ENCODE results near the gene CDK2. TPM values are rescaled to one million over a fixed set of nuclear protein-coding genes. Genes with fewer than 3 reads are reported as not detected.

The CDK2 gene
- total and polyA plus RNA-seq, 3 donors from 2014 or later = 16.5 to 20.3 (median 19.8) TPM

DNA sequence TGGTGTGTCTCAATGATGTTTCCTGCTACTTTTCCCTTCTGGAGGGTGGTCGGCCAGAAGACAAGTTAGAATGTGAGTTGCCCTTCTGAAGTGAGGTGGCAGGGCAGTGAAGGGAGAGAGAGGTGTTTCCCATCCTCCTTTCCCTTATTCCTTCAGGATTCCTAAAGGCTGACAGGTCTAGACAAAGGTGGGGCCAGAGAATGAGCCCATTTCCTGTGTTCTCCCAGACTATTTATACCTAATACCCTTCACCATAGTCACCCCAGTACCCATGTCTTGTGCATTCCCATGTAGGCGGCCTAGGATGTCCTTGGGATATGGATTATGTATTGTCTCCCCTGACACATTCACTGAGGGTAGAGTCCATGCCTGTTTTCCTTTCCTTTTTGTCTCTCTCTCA, 28.6 kb upstream of the CDK2 start:
- no peak for DNase-seq
- Histone ChIP-seq H3K4me1 (no peaks in the 10 kb centered on the region), H3K9me3 (no peaks in the 10 kb centered on the region), H3K36me3 (ENCODE audit: low read depth, missing control alignments) (no peaks in the 10 kb centered on the region), H3K4me3 (no peak overlapping the region), H3K27ac (no peak overlapping the region), H3K27me3 (no peaks in the 10 kb centered on the region)
- 89% methylated on average over 2 of the region's 2 CpGs for WGBS, 2 donors
- intact Hi-C loops (cut with DNase I; ENCODE audit: low total_unique reads) = loop anchor here (10.0 kb wide), 1 partner anchor 193 kb away; the partner anchor contains the start of gene GDF11
- TF ChIP-seq POLR2A (IDR thresholded peaks at IDR 0.05) = no peak
- TF ChIP-seq, protein P1, sequence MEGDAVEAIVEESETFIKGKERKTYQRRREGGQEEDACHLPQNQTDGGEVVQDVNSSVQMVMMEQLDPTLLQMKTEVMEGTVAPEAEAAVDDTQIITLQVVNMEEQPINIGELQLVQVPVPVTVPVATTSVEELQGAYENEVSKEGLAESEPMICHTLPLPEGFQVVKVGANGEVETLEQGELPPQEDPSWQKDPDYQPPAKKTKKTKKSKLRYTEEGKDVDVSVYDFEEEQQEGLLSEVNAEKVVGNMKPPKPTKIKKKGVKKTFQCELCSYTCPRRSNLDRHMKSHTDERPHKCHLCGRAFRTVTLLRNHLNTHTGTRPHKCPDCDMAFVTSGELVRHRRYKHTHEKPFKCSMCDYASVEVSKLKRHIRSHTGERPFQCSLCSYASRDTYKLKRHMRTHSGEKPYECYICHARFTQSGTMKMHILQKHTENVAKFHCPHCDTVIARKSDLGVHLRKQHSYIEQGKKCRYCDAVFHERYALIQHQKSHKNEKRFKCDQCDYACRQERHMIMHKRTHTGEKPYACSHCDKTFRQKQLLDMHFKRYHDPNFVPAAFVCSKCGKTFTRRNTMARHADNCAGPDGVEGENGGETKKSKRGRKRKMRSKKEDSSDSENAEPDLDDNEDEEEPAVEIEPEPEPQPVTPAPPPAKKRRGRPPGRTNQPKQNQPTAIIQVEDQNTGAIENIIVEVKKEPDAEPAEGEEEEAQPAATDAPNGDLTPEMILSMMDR (IDR thresholded peaks at IDR 0.05) = no peak

DNA sequence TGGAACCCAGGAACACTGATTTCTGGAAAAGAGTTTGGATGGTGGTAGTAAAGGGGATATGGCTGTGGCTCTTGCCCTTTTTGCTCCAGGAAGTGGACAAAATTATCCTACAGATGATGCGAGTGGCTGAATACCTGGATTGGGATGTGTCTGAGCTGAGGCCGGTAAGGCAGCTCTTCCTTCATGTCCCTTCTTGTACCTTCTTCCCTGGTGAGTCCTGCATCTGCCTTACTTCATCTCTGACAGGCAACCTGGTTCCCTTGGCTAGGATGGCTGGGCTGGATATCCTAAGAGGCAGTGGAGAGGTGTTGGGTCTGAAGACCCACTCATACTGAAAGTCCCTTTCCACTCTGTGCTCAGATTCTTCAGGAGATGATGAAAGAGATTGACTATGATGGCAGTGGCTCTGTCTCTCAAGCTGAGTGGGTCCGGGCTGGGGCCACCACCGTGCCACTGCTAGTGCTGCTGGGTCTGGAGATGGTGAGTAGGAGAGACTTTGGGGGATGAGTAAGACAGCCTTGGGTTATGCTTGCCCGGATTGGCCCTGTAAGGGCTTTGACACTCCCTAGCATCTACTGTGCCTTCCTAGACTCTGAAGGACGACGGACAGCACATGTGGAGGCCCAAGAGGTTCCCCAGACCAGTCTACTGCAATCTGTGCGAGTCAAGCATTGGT, 27.7 kb upstream of the CDK2 start:
- Histone ChIP-seq H3K36me3 (ENCODE audit: low read depth, missing control alignments) (no peaks in the 10 kb centered on the region), H3K4me3 (no peak overlapping the region), H3K4me1 (no peaks in the 10 kb centered on the region), H3K27me3 (no peaks in the 10 kb centered on the region), H3K9me3 (no peaks in the 10 kb centered on the region), H3K27ac (no peak overlapping the region)
- no peak for DNase-seq
- 91 to 94% methylated on average over 8 of the region's 8 CpGs for WGBS, 2 donors
- intact Hi-C loops (cut with DNase I; ENCODE audit: low total_unique reads) = loop anchor here (10.0 kb wide), 1 partner anchor 194 kb away; the partner anchor contains the start of gene GDF11
- no peak for TF ChIP-seq POLR2A (IDR thresholded peaks at IDR 0.05)
- TF ChIP-seq, protein P1 (IDR thresholded peaks at IDR 0.05) = no peak

DNA sequence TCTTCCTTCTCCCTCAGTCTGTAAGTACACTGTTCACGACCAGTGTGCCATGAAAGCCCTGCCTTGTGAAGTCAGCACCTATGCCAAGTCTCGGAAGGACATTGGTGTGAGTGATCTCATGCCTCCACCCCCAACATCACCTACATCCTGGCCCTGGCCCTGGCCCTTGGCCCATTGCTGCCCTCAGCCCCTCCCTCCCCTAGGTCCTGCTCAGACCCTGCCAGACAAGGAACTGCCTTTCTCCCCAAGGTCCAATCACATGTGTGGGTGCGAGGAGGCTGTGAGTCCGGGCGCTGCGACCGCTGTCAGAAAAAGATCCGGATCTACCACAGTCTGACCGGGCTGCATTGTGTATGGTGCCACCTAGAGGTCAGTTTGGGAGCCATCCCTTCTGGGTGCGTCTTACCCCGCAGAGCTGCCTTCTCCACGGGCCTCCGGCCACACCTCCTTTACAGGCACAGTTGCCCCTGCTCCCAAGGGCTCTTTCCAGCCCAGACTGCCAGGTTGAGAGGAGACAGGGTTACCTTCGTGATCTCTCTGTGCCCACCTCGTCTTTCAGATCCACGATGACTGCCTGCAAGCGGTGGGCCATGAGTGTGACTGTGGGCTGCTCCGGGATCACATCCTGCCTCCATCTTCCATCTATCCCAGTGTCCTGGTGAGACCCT, 26.4 kb upstream of the CDK2 start:
- Histone ChIP-seq H3K9me3 (no peaks in the 10 kb centered on the region), H3K27ac (no peak overlapping the region), H3K4me1 (no peaks in the 10 kb centered on the region), H3K36me3 (ENCODE audit: low read depth, missing control alignments) (no peaks in the 10 kb centered on the region), H3K27me3 (no peaks in the 10 kb centered on the region), H3K4me3 (no peak overlapping the region)
- DNase-seq = peak; percentile 93
- intact Hi-C loops (cut with DNase I; ENCODE audit: low total_unique reads) = no loop called here
- TF ChIP-seq, protein P1 (IDR thresholded peaks at IDR 0.05) = peak; percentile 75 to 84 (median 76)
- no peak for TF ChIP-seq POLR2A (IDR thresholded peaks at IDR 0.05)
- 13 to 21% methylated on average over 13 to 18 of the region's 18 CpGs for WGBS, 2 donors

DNA sequence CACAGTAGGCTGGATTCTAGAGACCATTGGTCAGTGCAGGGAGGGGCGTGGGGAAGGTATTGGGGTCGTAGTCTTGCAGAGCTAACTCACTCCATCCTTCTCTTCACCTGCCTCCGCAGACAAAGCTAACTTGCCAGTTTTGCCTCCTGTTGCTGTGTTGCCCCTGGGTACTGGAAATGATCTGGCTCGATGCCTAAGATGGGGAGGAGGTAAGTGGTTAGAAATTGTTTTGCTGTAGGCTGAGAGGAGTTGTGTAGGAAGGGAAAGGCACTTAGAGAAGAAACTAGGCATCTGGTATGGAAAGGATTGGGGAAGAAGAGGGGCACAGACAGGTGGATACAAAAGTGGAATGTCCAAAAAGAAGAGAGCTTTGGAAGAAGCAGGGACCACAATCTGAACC, 24.6 kb upstream of the CDK2 start:
- no peak for TF ChIP-seq POLR2A (IDR thresholded peaks at IDR 0.05)
- TF ChIP-seq, protein P1 (IDR thresholded peaks at IDR 0.05) = no peak
- 91 to 94% methylated on average over 4 of the region's 4 CpGs for WGBS, 2 donors
- intact Hi-C loops (cut with DNase I; ENCODE audit: low total_unique reads) = no loop called here
- Histone ChIP-seq H3K4me1 (no peaks in the 10 kb centered on the region), H3K27me3 (no peaks in the 10 kb centered on the region), H3K27ac (no peak overlapping the region), H3K9me3 (no peaks in the 10 kb centered on the region), H3K4me3 (no peak overlapping the region), H3K36me3 (ENCODE audit: low read depth, missing control alignments) (no peaks in the 10 kb centered on the region)
- no peak for DNase-seq
